ENCODE measurements around the gene IFTAP.

- TF ChIP-seq, protein P1, sequence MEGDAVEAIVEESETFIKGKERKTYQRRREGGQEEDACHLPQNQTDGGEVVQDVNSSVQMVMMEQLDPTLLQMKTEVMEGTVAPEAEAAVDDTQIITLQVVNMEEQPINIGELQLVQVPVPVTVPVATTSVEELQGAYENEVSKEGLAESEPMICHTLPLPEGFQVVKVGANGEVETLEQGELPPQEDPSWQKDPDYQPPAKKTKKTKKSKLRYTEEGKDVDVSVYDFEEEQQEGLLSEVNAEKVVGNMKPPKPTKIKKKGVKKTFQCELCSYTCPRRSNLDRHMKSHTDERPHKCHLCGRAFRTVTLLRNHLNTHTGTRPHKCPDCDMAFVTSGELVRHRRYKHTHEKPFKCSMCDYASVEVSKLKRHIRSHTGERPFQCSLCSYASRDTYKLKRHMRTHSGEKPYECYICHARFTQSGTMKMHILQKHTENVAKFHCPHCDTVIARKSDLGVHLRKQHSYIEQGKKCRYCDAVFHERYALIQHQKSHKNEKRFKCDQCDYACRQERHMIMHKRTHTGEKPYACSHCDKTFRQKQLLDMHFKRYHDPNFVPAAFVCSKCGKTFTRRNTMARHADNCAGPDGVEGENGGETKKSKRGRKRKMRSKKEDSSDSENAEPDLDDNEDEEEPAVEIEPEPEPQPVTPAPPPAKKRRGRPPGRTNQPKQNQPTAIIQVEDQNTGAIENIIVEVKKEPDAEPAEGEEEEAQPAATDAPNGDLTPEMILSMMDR (IDR thresholded peaks at IDR 0.05), result no peak
- TF ChIP-seq MAX (IDR thresholded peaks at IDR 0.05; ENCODE audit: low read depth) (no peak), YY1 (IDR thresholded peaks at IDR 0.05; ENCODE audit: low read depth) (no peak), MXI1 (IDR thresholded peaks at IDR 0.05; ENCODE audit: low read depth, low read length) (no peak), ZBTB33 (IDR thresholded peaks at IDR 0.05; ENCODE audit: borderline replicate concordance, low read depth) (no peak), USF1 (IDR thresholded peaks at IDR 0.05; ENCODE audit: borderline replicate concordance, low read depth) (no peak), GABPA (IDR thresholded peaks at IDR 0.05; ENCODE audit: low read depth) (no peak), JUND (IDR thresholded peaks at IDR 0.05) (no peak), EZH2phosphoT487 (IDR thresholded peaks at IDR 0.05; ENCODE audit: borderline replicate concordance, low read depth) (no peak), FOXM1 (IDR thresholded peaks at IDR 0.05; ENCODE audit: low read depth) (no peak)
Observed at GRCh38 chr11:36628141-36628540, 33.8 kb downstream of the IFTAP start.

Measured in SK-N-SH (cell line).